Kidney tubule cell (primary cell): ENCODE data around the gene LBH.

Source experiments
- DNase-seq: peaks from one replicate; pipeline ENCODE4 v3.0.0-alpha.2; 2018; ENCODE audit warnings: low spot score

Gene LBH

DNA sequence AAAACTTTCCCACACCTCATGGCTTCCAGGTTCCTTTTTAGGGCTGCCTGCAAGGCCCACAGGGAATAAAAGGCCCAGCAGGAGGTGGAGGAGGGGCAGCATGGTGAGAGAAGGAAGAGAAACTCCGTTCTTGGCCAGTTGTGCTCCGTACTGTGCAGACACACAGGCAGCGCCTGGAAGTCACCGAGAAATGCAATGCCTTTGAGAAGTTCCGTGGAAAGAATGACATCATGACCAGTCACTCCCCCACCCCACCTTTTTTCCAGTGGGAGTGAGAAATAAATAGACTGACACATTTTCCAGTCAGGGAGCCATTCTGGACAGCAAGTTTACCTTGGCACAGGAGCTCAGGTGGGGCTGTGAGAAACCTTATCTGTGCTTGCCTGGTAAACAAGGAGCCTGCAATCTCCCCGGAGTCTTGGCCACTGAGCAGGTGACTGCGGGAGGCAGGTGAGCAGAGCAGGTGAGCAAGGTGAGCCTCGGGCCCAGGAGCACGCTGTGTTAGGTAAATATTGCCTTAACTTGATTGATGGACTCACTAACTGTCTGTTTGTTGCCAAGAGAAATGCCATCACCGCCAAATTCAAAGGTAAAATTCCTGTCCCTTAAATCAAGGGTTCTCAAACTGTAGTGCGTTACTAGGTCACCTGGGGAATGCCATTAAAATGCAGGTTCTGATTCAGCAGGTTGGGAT is 13.5 kb upstream of the LBH start:
- peak; percentile 67 for DNase-seq

DNA sequence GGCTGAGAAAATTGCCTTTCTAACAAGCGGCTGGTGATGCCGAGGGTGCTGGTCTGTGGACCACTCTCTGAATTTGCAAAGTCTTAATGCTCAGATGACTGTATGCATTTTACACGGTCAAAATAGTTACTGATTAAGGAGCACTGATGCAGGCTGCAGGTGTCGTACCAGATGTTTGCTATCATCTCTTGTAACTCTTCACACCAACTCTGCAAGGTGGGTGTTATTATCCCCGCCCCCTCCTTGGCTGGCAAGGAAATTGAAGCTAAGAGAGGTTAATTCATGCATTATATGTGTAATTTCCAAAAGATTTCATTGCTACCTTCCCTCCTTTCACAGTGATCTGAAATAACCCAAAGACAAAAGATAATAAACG is 13.0 kb upstream of the LBH start:
- DNase-seq: no peak

GRCh38 chr2:30218814-30219213 is 12.5 kb upstream of the LBH start:
- DNase-seq: peak; percentile 71

DNA sequence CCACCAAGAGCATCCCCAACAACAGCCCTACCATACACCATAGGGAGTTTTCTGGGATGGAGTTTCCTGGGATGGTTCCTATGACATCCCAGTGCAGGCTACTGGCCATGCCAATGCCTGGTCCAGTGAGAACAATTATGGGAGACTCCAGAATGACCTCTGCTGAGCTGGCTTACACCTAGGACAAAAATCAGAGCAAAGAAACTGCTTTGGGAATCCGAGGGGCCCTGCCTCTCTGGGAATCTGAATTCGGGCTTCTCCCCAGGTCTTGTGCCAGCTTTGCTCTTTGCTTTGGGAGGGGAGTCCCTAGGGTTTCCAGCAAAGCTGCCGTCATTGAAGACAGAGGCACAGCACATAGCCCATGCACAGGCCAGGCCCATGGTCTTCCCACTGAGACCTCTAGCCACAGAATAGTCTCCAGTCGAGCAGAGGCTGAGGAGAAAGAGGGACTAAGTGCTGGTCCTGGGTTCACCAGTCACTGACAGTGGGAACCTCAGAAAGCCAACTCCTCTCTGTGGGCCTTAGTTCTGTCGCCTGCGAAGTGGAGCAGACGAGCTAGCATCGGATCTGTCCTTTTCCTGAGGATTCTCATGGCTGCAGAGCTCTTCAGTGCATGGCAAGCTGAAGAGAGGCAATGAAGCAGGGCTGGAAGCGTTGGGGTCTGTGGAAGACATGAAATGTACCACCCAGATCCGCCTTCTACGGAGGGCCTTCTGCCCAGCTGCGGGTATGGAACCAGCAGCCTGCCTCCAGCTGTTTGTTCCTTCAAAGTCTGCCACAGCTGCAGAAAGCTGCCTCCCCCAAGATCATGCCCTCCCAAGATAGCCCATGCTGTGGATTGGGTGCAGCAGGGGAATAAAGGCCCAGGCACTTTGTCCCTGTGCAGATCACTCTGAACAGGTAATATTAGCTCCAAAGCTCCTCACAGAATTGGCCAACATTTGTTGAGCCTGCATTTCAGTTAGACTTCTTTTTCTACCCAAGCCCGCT is 11.2 kb upstream of the LBH start:
- DNase-seq: no peak

DNA sequence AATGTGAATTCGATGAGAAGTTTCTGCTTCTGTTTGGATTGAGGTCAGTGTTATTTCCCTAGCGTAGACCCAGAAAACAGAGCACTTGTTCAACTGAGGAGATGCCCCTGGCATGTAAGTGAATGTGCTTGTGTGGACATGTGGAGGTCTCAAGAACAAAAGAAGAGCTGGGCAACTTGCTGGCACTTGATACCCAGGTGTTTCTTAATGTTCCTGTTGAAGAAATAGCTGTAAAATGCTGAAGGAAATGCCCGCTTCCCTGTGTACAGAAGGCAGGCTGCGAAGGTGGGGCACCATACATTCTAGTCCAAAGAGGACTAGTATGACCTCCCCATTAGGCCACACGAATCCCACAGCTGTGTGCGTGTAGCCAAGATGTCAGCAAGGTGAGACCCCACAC is 9.8 kb upstream of the LBH start:
- no peak for DNase-seq

DNA sequence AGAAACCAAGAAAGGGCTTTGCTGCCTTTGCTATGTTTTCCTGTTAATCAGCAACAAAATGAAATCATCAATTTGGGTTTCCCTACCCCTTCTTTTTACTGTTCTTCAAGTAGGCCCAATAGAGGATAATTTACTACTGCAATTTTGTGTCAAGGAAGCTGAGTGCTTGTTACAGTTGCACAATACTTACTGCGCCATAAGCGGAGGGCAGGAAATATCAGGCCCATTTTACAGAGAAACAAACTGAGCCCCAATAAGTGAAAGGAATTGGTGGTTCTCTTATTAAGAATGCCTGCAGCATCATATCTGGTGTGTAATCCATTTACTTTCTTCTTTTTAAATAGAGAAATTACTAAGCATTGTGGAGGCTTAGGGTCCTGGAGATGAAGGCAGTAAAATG is 9.3 kb upstream of the LBH start:
- no peak for DNase-seq

- no peak for DNase-seq
Observed at GRCh38 chr2:30222636-30223360, 8.5 kb upstream of the LBH start.

GRCh38 chr2:30223413-30223874 is 7.9 kb upstream of the LBH start:
- DNase-seq: no peak

DNA sequence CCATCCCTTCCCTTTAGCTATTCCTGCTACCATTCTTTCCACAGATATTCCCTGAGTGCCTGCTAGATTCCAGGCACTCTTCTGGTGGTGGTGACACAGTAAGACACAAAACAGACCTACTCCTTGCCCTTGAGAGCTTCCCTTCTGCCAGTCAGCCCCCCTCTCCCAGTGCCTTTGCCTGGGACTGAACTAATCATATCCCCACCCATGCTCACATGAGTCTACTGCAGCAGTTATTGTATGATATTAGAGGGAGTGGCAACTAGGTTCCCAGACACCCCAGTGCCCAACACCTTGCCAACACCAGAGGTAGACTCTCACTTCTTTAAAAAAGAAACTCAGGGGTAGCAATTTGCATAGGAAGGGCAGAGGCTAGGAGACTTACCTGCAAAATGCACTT is 7.2 kb upstream of the LBH start:
- no peak for DNase-seq

DNA sequence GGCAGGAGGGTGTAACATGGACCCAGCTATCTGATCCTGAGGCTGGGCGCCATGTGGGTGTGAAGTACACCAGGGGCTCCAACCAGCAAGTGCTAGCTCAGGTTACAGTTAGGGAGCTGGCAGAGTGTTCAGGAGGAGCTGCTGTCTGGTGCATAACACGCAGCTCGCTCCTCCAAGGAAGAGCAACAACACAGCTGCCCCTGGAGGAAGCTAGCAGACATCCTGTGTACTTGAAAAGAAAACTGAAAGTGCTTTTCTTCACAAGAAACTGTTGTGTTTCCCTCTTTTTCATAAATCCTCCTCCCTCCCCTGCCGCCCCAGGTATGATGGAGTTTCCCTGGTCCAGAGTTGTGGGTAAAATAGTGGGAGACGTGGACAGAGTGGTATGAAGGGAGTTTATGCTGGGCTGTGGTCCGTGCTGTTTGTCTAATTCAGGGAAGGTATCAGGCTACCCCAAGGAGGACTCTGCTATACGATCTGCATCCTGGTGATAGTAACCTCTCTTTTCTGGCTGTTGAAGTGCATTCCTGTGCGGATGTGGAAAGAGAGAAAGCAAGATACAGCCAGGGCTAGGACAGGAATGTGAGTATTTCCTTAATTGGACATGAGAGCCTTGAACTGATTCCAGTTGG is 6.1 kb upstream of the LBH start:
- peak; percentile 51 for DNase-seq

DNA sequence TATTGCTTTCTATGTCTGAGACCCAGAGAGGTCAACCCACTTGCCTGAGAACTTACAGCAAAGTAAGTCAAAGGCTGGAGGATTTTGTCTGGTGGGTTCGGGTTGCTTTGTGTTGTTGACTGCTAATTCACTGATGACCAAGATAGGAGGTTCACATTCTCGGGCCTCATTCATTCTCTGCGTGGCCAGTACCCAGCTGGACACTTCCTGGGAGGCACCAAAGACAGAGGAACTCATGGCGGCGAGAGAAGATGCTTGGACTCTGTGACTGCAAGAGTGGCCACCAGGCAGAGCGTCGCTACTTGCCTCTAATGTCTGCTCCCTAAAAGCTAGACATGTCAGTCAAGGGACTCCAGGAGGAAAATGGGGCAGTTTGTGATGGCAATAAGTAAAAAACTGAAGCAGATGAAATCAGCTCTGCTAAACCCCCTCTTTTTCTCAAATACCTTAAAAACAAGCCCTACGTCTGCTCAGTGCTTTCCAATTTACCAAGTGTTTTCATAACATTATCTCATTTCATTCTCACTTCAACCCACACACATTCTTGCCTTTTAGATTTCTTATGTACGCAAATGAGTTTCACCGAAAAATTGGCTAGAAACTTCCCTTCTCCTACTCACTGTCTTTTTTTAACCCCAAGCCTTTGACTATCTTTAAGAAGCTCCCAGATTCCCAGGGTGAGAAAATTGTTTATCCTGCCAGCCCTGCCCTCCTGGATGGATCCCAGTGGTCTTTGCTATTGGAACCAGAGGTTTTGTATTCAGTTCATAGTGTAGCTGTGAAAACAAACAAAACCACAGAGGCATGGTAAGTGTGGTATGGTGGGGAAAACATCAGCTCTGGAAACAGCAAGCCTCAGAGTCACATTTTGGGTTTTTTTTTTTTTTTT is 4.9 kb upstream of the LBH start:
- no peak for DNase-seq

DNA sequence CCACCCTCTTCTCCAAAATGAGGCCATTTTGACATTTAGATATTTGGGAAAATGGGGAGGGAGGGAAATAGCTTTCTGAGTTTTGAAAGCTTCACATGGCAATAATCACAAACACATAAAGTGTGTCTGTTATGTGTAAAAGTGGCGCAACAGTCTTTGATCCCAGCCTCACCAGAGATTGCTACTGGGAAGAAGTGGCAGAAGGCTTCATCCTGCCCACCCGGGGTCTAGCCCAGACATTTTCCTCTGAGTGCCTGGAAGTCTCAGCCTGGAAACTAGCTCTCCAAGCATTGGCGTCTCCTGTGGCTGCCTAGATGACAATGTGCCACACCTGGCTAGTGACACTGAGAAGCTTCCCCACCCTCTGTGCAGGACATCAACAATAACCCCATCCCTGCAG is 1.7 kb upstream of the LBH start:
- no peak for DNase-seq

DNA sequence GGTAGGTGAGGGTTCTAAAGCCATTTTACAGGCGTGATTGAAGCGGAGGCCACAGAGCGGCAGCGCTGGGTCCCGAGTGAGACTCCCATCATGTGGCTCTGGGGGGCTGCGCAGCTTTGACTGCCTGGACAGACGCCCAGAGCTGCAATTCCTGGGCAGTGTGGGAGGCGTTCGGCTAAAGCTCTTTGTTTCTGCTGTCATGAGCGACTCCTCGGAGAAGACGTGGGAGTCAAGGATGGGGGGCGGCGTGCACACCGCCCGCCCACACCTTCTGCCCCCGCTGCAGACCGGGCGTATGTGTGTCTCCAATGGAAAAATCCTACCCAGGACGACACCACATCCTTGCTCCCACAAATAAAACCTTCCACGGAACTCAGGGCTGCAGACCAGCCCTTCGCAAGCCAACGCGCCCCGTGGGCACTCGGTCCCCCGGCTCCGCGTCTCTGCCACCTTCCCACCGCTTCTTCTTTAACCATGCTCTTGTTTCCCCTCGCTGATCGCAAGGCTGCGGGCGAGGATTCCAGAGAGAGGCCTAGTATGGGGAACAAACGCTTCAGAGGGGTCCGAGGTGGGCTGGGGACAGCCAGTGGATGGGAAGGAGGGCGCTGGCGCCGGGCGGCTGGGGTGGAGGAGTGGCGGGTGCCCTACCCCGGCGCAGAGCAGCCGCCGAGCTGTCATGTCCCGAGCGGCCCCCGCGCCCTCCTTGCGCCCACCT is 680 bp upstream of the LBH start:
- DNase-seq: no peak

GRCh38 chr2:30231996-30232800 is 864 bp downstream of the LBH start:
- peak; percentile 47 for DNase-seq

GRCh38 chr2:30232801-30233130 is 1.4 kb downstream of the LBH start:
- DNase-seq: no peak

GRCh38 chr2:30233271-30234009 is 2.1 kb downstream of the LBH start:
- DNase-seq: peak; percentile 15

DNA sequence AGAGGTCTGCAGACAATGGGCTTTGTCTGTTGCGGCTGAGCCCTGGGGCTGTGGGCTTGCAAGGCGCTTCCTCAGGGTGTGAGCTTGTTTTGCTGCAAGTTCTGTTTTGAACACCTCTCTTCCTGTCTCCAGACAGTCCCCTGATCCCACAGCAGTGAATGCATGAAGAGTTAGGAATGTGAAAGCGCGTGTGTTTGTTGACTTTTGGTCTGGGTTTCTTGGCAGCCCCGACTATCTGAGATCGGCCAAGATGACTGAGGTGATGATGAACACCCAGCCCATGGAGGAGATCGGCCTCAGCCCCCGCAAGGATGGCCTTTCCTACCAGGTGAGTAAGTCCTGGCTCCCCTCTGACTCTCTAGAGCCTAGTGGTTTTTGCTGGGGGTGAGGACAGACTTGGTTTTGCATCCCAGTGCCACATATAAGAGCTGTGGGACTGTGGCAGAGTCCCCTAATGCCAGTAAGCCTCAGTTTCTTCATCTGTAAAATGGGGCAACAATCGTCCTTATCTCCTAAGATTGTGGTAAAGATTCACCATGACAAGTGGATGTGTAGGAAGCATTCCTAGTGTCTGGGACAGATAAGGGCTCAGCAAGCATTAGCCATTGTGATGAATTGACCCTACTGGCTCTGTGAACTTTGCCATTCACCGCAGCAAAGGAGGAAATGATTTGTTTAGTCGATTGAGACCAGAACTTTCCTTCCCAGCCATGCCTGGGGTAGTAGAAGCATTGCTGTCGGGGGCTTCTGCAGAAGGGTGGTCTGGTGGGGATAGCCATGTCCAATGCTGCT is 3.0 kb downstream of the LBH start:
- peak; percentile 99 for DNase-seq

- peak; percentile 44 for DNase-seq
Observed at GRCh38 chr2:30235008-30235655, 3.8 kb downstream of the LBH start.
